SKM-1 (cell line): ENCODE data around the gene PLXDC1.

Source experiments
- DNase-seq: peaks from one replicate; lab custom pipeline; 2025; ENCODE audit not compliant: unreplicated experiment; lab: John Stamatoyannopoulos, UW

PLXDC1 gene

DNA sequence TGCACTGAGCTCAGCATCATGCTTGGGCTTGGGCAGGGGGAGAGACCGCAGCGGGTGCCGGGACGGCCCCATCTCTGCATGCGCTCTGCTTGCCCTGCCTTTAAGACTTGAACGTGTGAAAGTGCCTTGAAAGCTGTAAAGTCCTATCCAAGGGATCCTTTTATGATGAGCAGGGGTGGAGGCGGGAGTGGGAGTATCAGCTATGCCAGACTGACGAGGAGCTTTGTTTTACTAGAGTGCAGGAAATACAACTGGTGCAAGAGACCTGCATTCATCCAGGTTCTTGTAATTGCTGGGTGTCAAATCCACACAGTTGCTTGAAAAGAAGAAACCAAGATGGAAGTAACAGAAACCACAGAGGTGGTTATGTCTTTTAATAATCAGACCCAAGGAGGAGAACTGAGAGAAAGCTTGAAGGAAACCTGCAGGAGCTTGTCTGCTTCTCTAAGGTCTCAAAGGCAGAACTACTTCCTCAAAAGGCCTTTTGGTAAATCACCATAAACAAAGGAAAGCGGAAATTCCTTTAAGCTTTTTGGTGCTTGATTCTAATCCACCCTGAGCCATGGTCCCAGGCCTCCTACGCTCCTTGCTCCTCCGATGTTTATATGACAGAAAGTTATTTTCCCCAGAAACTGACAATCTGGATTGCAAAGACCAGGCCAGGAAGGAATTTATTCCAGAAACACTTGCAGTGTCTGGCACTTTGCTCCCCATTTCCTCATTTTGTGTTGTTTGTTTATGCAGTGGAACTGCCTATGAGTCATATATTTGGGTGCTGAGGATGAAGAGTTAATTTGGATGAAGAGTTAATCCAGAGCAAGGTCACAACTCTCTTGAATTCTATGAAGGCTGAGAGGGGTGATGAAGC is 132.9 kb downstream of the PLXDC1 start:
- DNase-seq, result peak; percentile 76

DNA sequence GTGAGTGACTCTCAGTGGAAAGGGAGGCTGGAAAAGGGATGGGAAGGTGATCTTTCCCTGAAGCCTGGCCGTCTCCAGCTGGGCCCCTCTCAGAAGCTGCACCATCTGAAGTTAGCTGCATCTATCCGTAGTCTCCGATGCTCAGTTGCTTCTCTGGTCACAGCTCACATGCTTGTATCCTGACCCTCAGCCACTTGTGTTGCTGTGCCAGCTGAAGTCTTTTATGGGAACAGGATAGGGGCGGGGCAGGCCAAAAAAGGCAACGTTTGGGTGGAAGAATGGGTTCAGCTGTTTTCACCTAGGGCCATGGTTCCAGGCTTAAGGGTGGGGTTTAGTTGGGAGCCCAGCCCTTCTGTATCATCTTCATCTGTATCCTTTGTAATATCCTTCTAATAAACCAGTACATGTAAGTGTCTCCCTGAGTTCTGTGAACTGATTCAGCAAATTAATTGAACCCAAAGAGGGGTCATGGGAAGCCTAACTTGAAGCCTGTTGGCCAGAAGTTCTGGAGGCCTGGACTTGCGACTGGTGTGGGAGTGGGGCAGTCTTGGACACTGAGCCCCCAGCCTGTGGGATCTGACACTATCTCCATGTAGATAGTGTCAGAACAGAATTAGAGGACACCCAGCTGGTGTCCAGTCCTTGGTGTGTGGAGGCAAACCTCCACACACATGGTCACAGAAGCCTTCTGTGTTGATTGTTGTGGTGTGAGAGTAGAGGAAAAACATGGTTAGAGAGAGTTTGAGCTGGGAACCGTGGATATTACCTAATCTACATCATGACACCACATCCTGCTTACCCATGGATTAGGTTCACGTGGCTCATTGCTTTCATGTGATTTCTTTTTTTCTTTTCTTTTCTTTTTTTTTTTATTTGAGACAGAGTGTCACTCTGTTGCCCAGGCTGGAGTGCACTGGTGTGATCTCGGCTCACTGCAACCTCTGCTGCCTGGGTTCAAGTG is 135.0 kb downstream of the PLXDC1 start:
- DNase-seq, result no peak

DNA sequence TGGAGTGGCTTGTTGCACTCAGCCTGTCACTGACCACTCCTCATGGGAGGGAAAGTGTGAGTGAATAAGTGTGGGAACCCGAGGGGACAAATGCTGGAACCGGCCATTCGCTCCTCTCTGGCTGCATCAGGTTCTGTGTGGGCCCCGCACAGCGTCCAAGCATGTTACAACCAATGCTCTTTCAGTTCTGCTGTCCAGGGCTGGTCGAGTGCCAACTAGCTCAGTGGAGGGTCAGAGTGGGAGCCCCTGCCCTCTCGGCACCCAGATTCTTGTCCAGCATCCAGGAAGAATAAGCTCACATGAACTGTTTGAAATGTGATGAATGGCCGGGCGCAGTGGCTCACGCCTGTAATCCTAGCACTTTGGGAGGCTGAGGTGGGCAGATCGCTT is 135.9 kb downstream of the PLXDC1 start:
- no peak for DNase-seq

DNA sequence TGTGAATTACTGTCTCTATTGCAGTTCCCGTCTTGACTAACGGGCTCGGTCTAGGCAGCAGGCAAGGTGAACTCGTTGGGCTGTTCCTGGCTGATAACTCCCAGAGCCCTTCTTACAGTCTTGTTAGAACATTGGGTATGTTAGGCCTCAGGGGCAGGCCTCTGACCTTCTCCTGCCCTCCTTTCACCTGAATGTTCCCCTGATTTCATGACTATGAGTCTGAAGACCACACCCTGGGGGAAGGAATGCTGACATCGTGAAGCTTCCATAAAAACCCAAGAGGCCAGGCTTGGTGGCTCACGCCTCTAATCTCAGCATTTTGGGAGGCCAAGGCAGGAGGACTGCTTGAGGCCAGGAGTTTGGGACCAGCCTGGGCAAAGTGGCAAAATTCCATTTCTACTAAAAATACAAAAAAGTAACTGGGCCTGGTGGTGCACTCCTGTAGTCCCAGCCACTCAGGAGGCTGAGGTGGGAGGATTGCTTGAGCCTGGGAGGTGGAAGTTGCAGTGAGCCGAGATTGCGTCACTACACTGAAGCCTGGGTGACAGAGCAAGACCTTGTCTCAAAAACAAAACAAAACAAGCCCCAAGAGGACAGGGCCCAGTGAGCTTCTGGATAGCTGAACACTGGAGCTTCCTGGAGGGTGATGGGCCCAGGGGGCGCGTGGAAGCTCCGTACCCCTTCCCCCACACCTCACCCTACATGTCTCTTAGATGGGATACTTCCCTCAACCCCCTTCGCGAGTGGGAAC is 136.5 kb downstream of the PLXDC1 start:
- no peak for DNase-seq

DNA sequence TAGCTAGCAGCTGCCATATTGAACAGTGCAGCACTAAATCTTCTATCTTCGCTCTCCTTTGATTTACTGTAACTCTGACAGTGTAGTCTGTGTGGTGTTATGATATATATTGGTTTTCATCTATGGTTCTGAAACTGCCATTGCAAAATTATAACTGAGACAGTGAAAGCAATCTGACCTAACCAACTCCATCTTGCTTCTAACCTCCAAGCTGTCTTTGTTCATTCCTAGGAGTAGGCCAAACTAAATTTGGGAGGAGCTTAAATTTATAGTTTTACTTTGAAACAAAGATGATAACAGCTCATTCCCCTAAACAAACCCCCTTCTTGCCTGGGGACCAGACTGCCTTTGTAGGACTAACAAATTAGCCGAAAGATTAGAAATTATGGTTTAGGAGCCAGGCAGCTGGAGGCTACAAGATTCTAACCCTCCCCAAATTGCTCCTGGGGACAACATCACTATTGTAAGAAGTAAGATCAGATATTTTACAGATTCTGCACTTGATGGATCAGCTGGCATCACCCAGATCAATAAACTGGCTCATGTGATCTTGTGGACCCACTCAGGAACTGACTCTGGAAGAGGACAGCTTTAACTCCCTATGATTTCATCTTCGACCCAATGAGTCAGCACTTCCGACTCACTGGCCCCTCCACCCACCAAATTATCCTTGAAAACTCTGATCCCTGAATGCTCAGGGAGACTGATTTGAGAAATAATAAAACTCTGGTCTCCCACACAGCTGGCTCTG is 137.2 kb downstream of the PLXDC1 start:
- DNase-seq, result no peak
